Loucy (cell line): ENCODE data around the gene ROR1.

ENCODE experiments used
- CTCF ChIP-seq: fragments of 200-600 bp; sonication (generic); conservative IDR thresholded peaks from 2 replicates; pipeline ENCODE4 v1.5.1; 2014; ENCODE audit warnings: mild to moderate bottlenecking, antibody characterized with exemption, low read length
- EZH2phosphoT487 ChIP-seq: fragments of 200-600 bp; IDR thresholded peaks from 2 replicates; pipeline ENCODE4 v1.6.1; 2018; ENCODE audit warnings: antibody characterized with exemption, mild to moderate bottlenecking, moderate library complexity, borderline replicate concordance

GRCh38 chr1:63928186-63929105 is 154.6 kb downstream of the ROR1 start:
- TF ChIP-seq CTCF (no peak), EZH2phosphoT487 (no peak)
